GM12801 (cell line): ENCODE data around the gene PRAMEF6.
"Not testable (repeated sequence)": the region's sequence is repeated elsewhere in the genome, so short reads cannot be mapped to it uniquely, and the experiment has no call there.

Experiments
- TF ChIP-seq, protein P1 (sequence below): IDR thresholded peaks from one replicate; pipeline ENCODE4 v1.5.1; 2011; ENCODE audit warnings: control low read depth; ENCODE audit not compliant: insufficient read length; ENCODE audit errors: extremely low read depth

Gene PRAMEF6

DNA sequence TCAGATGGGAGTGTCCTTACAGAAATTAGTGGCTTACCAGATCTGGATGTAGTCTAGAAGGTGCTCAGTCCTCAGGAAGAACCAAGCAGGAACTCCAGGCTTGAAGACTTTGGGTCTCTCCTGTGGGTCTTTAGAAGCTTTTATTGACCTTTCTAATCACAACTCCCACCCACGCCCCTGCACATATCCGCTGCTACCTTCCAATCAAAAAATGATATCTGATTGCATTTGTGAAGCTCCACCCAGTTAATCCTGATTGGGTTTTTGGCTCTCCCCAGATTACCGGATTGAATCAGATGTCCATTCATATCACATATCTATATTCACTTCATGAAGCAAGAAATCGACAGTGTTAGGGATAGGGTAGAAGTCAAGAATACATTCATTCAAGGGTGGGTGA, at the start of gene PRAMEF6:
Gene PRAMEF6, minus strand, starts transcription at position 101 of the 400 bp plus-strand sequence. CDS start 5,062 bp downstream, outside the sequence.
- TF ChIP-seq, protein P1, sequence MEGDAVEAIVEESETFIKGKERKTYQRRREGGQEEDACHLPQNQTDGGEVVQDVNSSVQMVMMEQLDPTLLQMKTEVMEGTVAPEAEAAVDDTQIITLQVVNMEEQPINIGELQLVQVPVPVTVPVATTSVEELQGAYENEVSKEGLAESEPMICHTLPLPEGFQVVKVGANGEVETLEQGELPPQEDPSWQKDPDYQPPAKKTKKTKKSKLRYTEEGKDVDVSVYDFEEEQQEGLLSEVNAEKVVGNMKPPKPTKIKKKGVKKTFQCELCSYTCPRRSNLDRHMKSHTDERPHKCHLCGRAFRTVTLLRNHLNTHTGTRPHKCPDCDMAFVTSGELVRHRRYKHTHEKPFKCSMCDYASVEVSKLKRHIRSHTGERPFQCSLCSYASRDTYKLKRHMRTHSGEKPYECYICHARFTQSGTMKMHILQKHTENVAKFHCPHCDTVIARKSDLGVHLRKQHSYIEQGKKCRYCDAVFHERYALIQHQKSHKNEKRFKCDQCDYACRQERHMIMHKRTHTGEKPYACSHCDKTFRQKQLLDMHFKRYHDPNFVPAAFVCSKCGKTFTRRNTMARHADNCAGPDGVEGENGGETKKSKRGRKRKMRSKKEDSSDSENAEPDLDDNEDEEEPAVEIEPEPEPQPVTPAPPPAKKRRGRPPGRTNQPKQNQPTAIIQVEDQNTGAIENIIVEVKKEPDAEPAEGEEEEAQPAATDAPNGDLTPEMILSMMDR: not testable (repeated sequence)

DNA sequence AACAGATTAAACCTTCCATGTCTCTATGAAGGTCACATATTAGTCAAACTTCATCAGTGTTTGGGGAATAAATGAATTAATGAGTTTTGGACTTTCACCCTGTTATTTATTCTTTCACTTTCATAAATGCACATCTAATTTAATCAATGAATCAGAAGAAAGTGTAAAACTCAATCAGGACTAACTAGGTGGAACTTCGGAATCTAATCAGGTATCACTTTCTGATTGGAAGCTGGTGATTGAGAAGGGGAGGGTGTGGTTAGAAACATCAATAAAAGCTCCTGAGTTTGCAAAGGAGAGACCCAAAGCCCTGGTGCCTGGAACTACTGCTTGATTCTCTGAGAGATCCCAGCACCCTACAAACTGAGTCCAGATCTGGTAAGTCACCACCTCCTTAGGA, 31.1 kb downstream of the PRAMEF6 start, which contains the start of gene PRAMEF7:
Gene PRAMEF7, plus strand, starts transcription at position 301 of the 400 bp plus-strand sequence. CDS start 1,083 bp downstream, outside the sequence.
- TF ChIP-seq, protein P1: not testable (repeated sequence)

DNA sequence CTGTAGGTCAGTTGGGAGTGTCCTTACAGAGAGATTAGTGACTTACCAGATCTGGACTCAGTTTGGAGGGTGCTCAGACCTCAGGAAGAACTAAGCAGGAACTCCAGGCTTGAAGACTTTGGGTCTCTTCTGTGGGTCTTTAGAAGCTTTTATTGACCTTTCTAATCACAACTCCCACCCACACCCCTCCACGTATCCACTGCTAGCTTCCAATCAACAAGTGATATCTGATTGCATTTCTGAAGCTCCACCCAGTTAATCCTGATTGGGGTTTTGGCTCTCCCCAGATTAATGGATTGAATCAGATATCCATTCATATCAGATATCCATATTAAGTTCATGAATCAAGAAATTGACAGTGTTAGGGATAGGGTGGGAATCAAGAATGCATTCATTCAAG, 49.2 kb downstream of the PRAMEF6 start, which contains the start of gene PRAMEF10:
Gene PRAMEF10, minus strand, starts transcription at position 101 of the 400 bp plus-strand sequence. CDS start 2,423 bp downstream, outside the sequence.
- TF ChIP-seq, protein P1: not testable (repeated sequence)
